ENCODE results near the gene CCL25.

Gene CCL25

GRCh38 chr19:8045872-8046568 lies 6.5 kb upstream of the CCL25 start:
- H3K4me3 ChIP-seq (ENCODE audit: control insufficient read depth, low read depth, low read length) = no peak overlapping the region
- no peak for DNase-seq (ENCODE audit: low read depth)
- TF ChIP-seq CTCF (IDR thresholded peaks at IDR 0.05; ENCODE audit: control insufficient read depth, insufficient read depth, low read depth, low read length, missing control alignments) = no peak

- DNase-seq (ENCODE audit: low read depth) = no peak
- H3K4me3 ChIP-seq (ENCODE audit: control insufficient read depth, low read depth, low read length) = no peak overlapping the region
- no peak for TF ChIP-seq CTCF (IDR thresholded peaks at IDR 0.05; ENCODE audit: control insufficient read depth, insufficient read depth, low read depth, low read length, missing control alignments)
These were observed 5.9 kb upstream of the CCL25 start for GRCh38 chr19:8046569-8047165.

GRCh38 chr19:8050274-8051096 lies 2.1 kb upstream of the CCL25 start:
- no peak for TF ChIP-seq CTCF (IDR thresholded peaks at IDR 0.05; ENCODE audit: control insufficient read depth, insufficient read depth, low read depth, low read length, missing control alignments)
- H3K4me3 ChIP-seq (ENCODE audit: control insufficient read depth, low read depth, low read length) = no peak overlapping the region
- no peak for DNase-seq (ENCODE audit: low read depth)

GRCh38 chr19:8054169-8054568 lies 1.6 kb downstream of the CCL25 start:
- no peak for TF ChIP-seq CTCF (IDR thresholded peaks at IDR 0.05; ENCODE audit: control insufficient read depth, insufficient read depth, low read depth, low read length, missing control alignments)
- no peak overlapping the region for H3K4me3 ChIP-seq (ENCODE audit: control insufficient read depth, low read depth, low read length)
- DNase-seq (ENCODE audit: low read depth) = no peak

GRCh38 chr19:8056533-8056932 lies 4.0 kb downstream of the CCL25 start:
- TF ChIP-seq CTCF (IDR thresholded peaks at IDR 0.05; ENCODE audit: control insufficient read depth, insufficient read depth, low read depth, low read length, missing control alignments) = no peak
- no peak overlapping the region for H3K4me3 ChIP-seq (ENCODE audit: control insufficient read depth, low read depth, low read length)
- no peak for DNase-seq (ENCODE audit: low read depth)

- no peak for DNase-seq (ENCODE audit: low read depth)
- TF ChIP-seq CTCF (IDR thresholded peaks at IDR 0.05; ENCODE audit: control insufficient read depth, insufficient read depth, low read depth, low read length, missing control alignments) = no peak
- no peak overlapping the region for H3K4me3 ChIP-seq (ENCODE audit: control insufficient read depth, low read depth, low read length)
These were observed 5.1 kb downstream of the CCL25 start for GRCh38 chr19:8057545-8058270.

Measured in AG09309 (cell line).